Fibroblast of the aortic adventitia (primary cell): ENCODE data around the gene DUS1L. TPM values are rescaled to one million over a fixed set of nuclear protein-coding genes. Genes with fewer than 3 reads are reported as not detected.

Experiments used
- DNase-seq: peaks from one replicate; pipeline ENCODE4 v3.0.0-alpha.2; 2010; ENCODE audit warnings: low read depth
- H3K4me3 ChIP-seq: 2 replicates; pipeline ENCODE4 v1.5.1; 2011; ENCODE audit warnings: low read depth, mild to moderate bottlenecking, control low read depth, low read length, moderate library complexity
- total RNA-seq: library from RNA; depleted of rRNA; stranded (reverse); fragments of >200 nt; gene quantifications from 2 replicates; pipeline ENCODE4 v1.2.3, GENCODE V29; 2012; ENCODE audit warnings: low replicate concordance
- TF ChIP-seq, protein P1 (sequence below): IDR thresholded peaks from 2 replicates; pipeline ENCODE4 v1.5.1; 2011; ENCODE audit warnings: mild to moderate bottlenecking, low read length, control low read depth, inconsistent platforms; ENCODE audit not compliant: insufficient read depth

Gene DUS1L
- total RNA-seq, 1 donor: 33.8 TPM

DNA sequence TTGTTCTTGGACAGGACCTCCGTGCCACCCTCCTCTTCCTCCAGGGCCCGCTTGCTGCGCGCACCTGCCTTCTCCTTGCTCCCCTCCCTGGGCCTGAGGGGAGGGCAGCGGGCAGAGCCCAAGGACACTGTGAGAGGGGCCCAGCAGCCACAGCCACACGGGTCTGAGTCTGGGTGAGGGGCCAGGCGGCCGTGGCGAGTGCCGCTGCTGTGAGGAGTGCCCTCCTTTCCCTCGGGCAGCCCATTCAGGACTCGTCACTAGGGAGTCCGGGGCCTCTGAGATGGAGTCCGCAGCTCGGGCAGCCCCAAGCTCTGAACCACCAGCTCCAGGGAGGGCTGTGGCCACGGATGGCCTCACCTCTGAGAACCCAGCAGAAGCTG is 5.6 kb downstream of the DUS1L start:
- H3K4me3 ChIP-seq: no peak overlapping the region
- no peak for DNase-seq
- TF ChIP-seq, protein P1, sequence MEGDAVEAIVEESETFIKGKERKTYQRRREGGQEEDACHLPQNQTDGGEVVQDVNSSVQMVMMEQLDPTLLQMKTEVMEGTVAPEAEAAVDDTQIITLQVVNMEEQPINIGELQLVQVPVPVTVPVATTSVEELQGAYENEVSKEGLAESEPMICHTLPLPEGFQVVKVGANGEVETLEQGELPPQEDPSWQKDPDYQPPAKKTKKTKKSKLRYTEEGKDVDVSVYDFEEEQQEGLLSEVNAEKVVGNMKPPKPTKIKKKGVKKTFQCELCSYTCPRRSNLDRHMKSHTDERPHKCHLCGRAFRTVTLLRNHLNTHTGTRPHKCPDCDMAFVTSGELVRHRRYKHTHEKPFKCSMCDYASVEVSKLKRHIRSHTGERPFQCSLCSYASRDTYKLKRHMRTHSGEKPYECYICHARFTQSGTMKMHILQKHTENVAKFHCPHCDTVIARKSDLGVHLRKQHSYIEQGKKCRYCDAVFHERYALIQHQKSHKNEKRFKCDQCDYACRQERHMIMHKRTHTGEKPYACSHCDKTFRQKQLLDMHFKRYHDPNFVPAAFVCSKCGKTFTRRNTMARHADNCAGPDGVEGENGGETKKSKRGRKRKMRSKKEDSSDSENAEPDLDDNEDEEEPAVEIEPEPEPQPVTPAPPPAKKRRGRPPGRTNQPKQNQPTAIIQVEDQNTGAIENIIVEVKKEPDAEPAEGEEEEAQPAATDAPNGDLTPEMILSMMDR: no peak

- DNase-seq: no peak
- TF ChIP-seq, protein P1: no peak
- H3K4me3 ChIP-seq: no peak overlapping the region
These were observed 6.2 kb downstream of the DUS1L start for GRCh38 chr17:82059272-82060000.

DNA sequence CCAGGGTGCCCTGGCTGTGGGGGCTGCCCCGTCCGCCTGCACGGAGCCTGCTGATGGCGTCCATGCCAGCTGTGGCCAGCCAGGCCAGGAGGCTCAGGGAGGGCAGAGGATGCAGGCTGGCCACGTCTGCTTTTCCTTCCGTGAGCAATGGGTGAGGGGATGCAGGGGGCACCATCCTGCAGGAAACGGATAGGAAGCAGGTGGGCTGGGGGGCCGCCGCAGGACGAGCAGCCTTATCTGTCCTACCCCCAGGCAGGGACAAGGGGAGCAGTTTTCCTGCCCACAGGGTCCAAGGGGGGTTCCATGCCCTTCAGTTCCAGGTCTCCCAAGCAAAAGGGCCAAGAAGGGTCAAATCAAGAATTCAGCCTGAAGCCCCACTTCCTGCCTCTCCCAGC is 6.8 kb downstream of the DUS1L start:
- H3K4me3 ChIP-seq: no peak overlapping the region
- no peak for DNase-seq
- TF ChIP-seq, protein P1: no peak

DNA sequence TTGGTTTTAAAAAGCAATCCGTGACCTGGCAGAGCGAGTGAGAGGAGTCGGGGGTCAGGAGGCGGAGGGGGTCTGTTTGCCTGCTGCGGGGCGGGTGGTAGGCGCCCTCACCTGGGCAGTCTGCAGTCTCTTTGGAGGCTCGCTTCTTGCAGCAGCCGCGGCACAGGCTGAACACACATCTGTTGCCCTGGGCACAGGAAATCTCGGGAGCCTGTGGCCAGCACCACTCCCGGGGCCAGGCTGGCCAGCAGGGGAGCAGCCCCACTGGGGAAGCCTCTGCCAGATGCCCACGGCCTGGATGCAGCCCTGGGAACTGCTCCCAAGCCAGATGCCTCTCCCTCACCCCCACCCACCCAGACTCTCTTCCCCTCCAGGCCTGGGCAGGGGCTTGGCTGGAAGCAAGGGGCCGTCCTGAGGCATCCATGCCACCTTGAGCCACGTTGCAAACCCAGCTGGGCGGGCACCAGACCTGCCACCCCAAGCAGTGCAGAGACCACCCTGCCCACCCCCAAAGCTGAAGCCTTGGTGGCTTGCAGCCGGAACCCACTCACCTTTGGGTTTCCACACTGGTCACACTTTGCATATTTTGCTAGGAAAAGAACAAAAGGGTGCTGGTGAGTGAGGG is 7.3 kb downstream of the DUS1L start:
- TF ChIP-seq, protein P1: no peak
- no peak overlapping the region for H3K4me3 ChIP-seq
- DNase-seq: no peak

DNA sequence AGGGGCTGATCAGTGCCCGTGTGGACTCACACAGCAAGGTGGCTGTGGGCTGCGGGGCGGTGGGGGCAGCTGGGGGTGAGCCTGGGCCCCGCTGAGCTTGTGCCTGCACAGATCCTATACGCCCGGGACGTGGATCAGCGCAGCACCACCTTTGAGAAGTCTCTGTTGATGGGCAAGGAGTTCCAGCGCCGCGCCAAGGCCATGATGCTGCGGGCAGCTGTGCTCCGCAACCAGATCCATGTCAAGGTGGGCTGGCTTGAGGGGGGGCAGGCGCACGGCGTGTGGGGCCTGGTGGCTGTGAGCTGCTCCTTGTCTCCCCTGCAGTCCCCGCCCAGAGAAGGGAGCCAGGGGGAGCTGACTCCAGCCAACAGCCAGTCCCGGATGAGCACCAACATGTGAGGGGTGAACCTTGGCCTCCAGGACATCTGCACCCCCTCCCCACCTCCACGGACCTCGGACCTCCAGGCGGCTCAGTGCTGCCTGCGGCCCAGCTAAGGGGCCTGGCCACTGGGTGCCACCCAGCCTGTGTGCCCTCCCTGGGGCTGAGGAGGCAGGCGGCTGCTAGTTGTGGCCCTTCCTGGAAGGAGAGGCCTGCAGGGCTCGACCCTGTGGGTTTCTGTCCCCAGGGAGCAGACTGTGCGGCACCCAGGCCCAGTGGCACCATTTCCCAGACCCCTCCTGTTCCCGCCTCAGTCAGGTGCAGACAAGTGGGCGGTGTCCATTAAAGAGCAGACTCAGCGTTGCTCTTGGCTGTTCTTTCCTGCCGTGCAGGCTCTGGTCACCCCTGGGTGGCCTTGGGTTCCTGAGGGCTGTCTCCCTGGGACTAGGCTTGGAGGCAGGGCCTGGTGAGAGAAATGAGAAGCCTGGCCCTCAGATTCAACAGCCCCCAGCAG is 8.6 kb downstream of the DUS1L start:
- no peak for DNase-seq
- TF ChIP-seq, protein P1: no peak
- H3K4me3 ChIP-seq: no peak overlapping the region

GRCh38 chr17:82055965-82056728 is 9.5 kb downstream of the DUS1L start:
- no peak overlapping the region for H3K4me3 ChIP-seq
- no peak for DNase-seq
- TF ChIP-seq, protein P1: no peak
